K562 (cell line): ENCODE data around the gene THAP8. TPM values are rescaled to one million over a fixed set of nuclear protein-coding genes. Genes with fewer than 3 reads are reported as not detected.
A peak's percentile ranks its signal among the peaks of the same experiment; 100 is the strongest.

Source experiments
- CBX3 ChIP-seq, 2 experiments: IDR thresholded peaks; 1 replicate in 1 of 2; 2 replicates in 1 of 2; pipeline ENCODE4 v1.6.1; 2012; ENCODE audit warnings: inconsistent platforms in 2 of 2, low read length in 2 of 2, borderline replicate concordance in 1 of 2, control low read depth in 1 of 2
- CEBPG ChIP-seq, 3 experiments: fragments of 200-800 bp in 1 of 3; sonication (Bioruptor generic) in 1 of 3; sonication (generic) in 1 of 3; formaldehyde crosslinking in 1 of 3; IDR thresholded peaks in 2 of 3; conservative IDR thresholded peaks in 1 of 3; 2 replicates each; pipeline versions ENCODE4 v1.6.1 to v1.8.0; 2016 to 2022; ENCODE audit warnings: missing compliant biosample characterization in 2 of 3, missing genetic modification characterization in 2 of 3, mild to moderate bottlenecking in 1 of 3, missing genetic modification reagents in 1 of 3
- ESRRA ChIP-seq: fragments of 450-650 bp; IDR thresholded peaks from 2 replicates; pipeline ENCODE4 v1.6.1; 2014; ENCODE audit warnings: low read depth, mild to moderate bottlenecking, moderate library complexity, borderline replicate concordance
- GABPB1 ChIP-seq: sonication (generic); formaldehyde crosslinking; IDR thresholded peaks from 2 replicates; pipeline ENCODE4 v1.8.0; 2022; ENCODE audit warnings: mild to moderate bottlenecking, missing genetic modification reagents
- HNRNPUL1 ChIP-seq: fragments of 200-400 bp; formaldehyde crosslinking; IDR thresholded peaks from 2 replicates; pipeline ENCODE4 v1.6.1; 2017; ENCODE audit warnings: low read length
- MAZ ChIP-seq, 2 experiments: fragments of 450-650 bp in 1 of 2; sonication (generic) in 1 of 2; formaldehyde crosslinking; IDR thresholded peaks in 1 of 2; conservative IDR thresholded peaks in 1 of 2; 2 replicates each; pipeline versions ENCODE4 v1.4.0 to v1.5.0; 2020; ENCODE audit warnings: mild to moderate bottlenecking in 1 of 2, missing genetic modification reagents in 1 of 2
- MIER1 ChIP-seq: fragments of 450-650 bp; IDR thresholded peaks from 2 replicates; pipeline ENCODE4 v1.6.1; 2016; ENCODE audit warnings: antibody characterized with exemption, mild to moderate bottlenecking, low read depth
- NUFIP1 ChIP-seq: fragments of 450-650 bp; IDR thresholded peaks from 2 replicates; pipeline ENCODE4 v1.6.1; 2018; ENCODE audit not compliant: partially characterized antibody
- POLR2H ChIP-seq: IDR thresholded peaks from 2 replicates; pipeline ENCODE4 v1.6.1; 2016; ENCODE audit warnings: missing genetic modification characterization, low read depth, mild to moderate bottlenecking, control low read depth, missing compliant biosample characterization, moderate library complexity
- RBM17 ChIP-seq: fragments of 200-400 bp; formaldehyde crosslinking; IDR thresholded peaks from 2 replicates; pipeline ENCODE4 v1.6.1; 2017; ENCODE audit warnings: low read depth, mild to moderate bottlenecking, low read length, borderline replicate concordance
- RCOR1 ChIP-seq, 2 experiments: IDR thresholded peaks; 2 replicates each; pipeline ENCODE4 v1.6.1; 2012; ENCODE audit warnings: low read depth in 2 of 2, low read length in 2 of 2, borderline replicate concordance in 1 of 2, improper control_type of control experiment in 1 of 2
- SIN3A ChIP-seq, 2 experiments: fragments of 150-350 bp in 1 of 2; IDR thresholded peaks; 2 replicates each; pipeline ENCODE4 v1.6.1; 2011 to 2016; ENCODE audit warnings: borderline replicate concordance in 2 of 2, low read depth in 2 of 2, low read length in 2 of 2, mild to moderate bottlenecking in 2 of 2, moderate library complexity in 2 of 2; ENCODE audit not compliant: control insufficient read depth in 1 of 2
- SMARCE1 ChIP-seq: fragments of 450-650 bp; IDR thresholded peaks from 2 replicates; pipeline ENCODE4 v1.7.1; 2016; ENCODE audit warnings: mild to moderate bottlenecking
- SNIP1 ChIP-seq: fragments of 450-650 bp; IDR thresholded peaks from 2 replicates; pipeline ENCODE4 v1.7.1; 2017; ENCODE audit warnings: low read depth, mild to moderate bottlenecking
- SREBF2 ChIP-seq: sonication (generic); formaldehyde crosslinking; IDR thresholded peaks from 2 replicates; pipeline ENCODE4 v1.4.0; 2020; ENCODE audit warnings: mild to moderate bottlenecking, missing genetic modification reagents
- STAT5A ChIP-seq: IDR thresholded peaks from 2 replicates; pipeline ENCODE4 v1.6.1; 2012; ENCODE audit warnings: low read length, inconsistent platforms, borderline replicate concordance
- TEAD1 ChIP-seq, 2 experiments: fragments of 450-650 bp in 1 of 2; sonication (generic) in 1 of 2; formaldehyde crosslinking; IDR thresholded peaks; 2 replicates each; pipeline versions ENCODE4 v1.4.0 to v1.8.0; 2020 to 2022; ENCODE audit warnings: mild to moderate bottlenecking in 2 of 2, missing genetic modification reagents in 1 of 2
- ZBTB11 ChIP-seq, 3 experiments: fragments of 200-800 bp in 1 of 3; fragments of 250-450 bp in 1 of 3; fragments of 450-650 bp in 1 of 3; sonication (Bioruptor Pico) in 1 of 3; sonication (Bioruptor generic) in 1 of 3; formaldehyde crosslinking in 1 of 3; IDR thresholded peaks; 2 replicates each; pipeline versions ENCODE4 v1.6.1 to v1.8.0; 2016 to 2022; ENCODE audit warnings: mild to moderate bottlenecking in 2 of 3, missing genetic modification characterization in 2 of 3, missing compliant biosample characterization in 1 of 3, moderate library complexity in 1 of 3
- ZNF263 ChIP-seq: sonication (generic); formaldehyde crosslinking; IDR thresholded peaks from 2 replicates; pipeline ENCODE4 v1.8.0; 2022; ENCODE audit warnings: mild to moderate bottlenecking, missing genetic modification reagents, borderline replicate concordance
- ZNF511 ChIP-seq: sonication (generic); formaldehyde crosslinking; IDR thresholded peaks from 2 replicates; pipeline ENCODE4 v1.8.0; 2022; ENCODE audit warnings: mild to moderate bottlenecking, missing genetic modification reagents
- ZNF589 ChIP-seq: fragments of 200-800 bp; sonication (Bioruptor generic); IDR thresholded peaks from 2 replicates; pipeline ENCODE4 v1.6.1; 2016; ENCODE audit warnings: low read depth, missing genetic modification characterization, missing compliant biosample characterization
- ZNF644 ChIP-seq: fragments of 200-800 bp; sonication (Bioruptor generic); IDR thresholded peaks from 2 replicates; pipeline ENCODE4 v1.6.1; 2016; ENCODE audit warnings: low read depth, missing genetic modification characterization, missing compliant biosample characterization
- polyA plus RNA-seq, 8 experiments: library from polyadenylated mRNA; depleted of rRNA in 4 of 8; stranded (reverse) in 5 of 8; unstranded in 3 of 8; fragments of >200 nt; fragmentation: Nextera tagmentation in 2 of 8; fragmentation: Illumina TruSeq in 1 of 8; extraction: Ambion mirVana in 2 of 8; extraction: Trizol in 1 of 8; gene quantifications; 2 replicates each; pipeline versions ENCODE4 v1.2.1 to v1.2.3, GENCODE V29; 2011 to 2014; ENCODE audit warnings: inconsistent platforms in 1 of 8, missing spikeins in 1 of 8
- total RNA-seq, 7 experiments: library from RNA; depleted of rRNA in 6 of 7; stranded (reverse); fragments of >200 nt in 6 of 7; fragmentation: Illumina TruSeq in 2 of 7; extraction: Trizol in 2 of 7; gene quantifications; 2 replicates each; pipeline versions ENCODE4 v1.2.1 to v1.2.3, GENCODE V29; 2011 to 2021; ENCODE audit warnings: low replicate concordance in 1 of 7

The THAP8 gene
- total and polyA plus RNA-seq, 9 of the 15 experiments (the other 6 are each of a cell fraction or from before 2014, with no cell fraction given) = 0.11 to 2.0 (median 0.94) TPM

- peak in 1 of 3 experiments; percentile 52; a peak in 1 of 6 replicates for TF ChIP-seq ZBTB11 (CRISPR knock-in tag; IDR thresholded peaks at IDR 0.05)
- no peak; a peak in 1 of 4 replicates for TF ChIP-seq TEAD1 (CRISPR knock-in tag; IDR thresholded peaks at IDR 0.05)
- TF ChIP-seq SMARCE1 = no peak
- TF ChIP-seq RBM17 = no peak
- no peak for TF ChIP-seq NUFIP1
- no peak for TF ChIP-seq ZNF644
- TF ChIP-seq ZNF263 (CRISPR knock-in tag) = peak; percentile 69
- peak; percentile 92 for TF ChIP-seq GABPB1
- no peak for TF ChIP-seq HNRNPUL1
- no peak for TF ChIP-seq STAT5A
- TF ChIP-seq SNIP1 = no peak
- TF ChIP-seq ESRRA = peak; percentile 77; the same call in 1 of the 2 replicates
- TF ChIP-seq RCOR1 (IDR thresholded peaks at IDR 0.05; ENCODE audit: borderline replicate concordance in 1 of 2, low read depth in 2 of 2, low read length in 2 of 2) = no peak; a peak in 1 of 4 replicates
- peak in 1 of 2 experiments; percentile 35; a peak in 1 of 3 replicates for TF ChIP-seq CBX3 (IDR thresholded peaks at IDR 0.05; ENCODE audit: borderline replicate concordance in 1 of 2, low read length in 2 of 2)
- TF ChIP-seq SREBF2 (CRISPR knock-in tag) = no peak
- peak; percentile 44 to 56; a peak in 2 of 4 replicates for TF ChIP-seq MAZ (CRISPR knock-in tag; conservative IDR thresholded peaks at IDR 0.05 in 1 of 2, IDR thresholded peaks at IDR 0.05 in 1 of 2)
- TF ChIP-seq MIER1 = no peak
- 0 out of 2 replicates have a peak, but pooled peaks have one; percentile 69 for TF ChIP-seq ZNF511
- TF ChIP-seq CEBPG (CRISPR knock-in tag; IDR thresholded peaks at IDR 0.05) = peak; percentile 94
- TF ChIP-seq CEBPG (tag; conservative IDR thresholded peaks at IDR 0.05 in 1 of 2, IDR thresholded peaks at IDR 0.05 in 1 of 2) = peak; percentile 91 to 92
- TF ChIP-seq ZNF589 (CRISPR knock-in tag) = no peak
- peak in 1 of 2 experiments; percentile 88; a peak in 1 of 4 replicates for TF ChIP-seq SIN3A (IDR thresholded peaks at IDR 0.05; ENCODE audit: borderline replicate concordance in 2 of 2, control insufficient read depth in 1 of 2, low read depth in 2 of 2, low read length in 2 of 2)
- no peak for TF ChIP-seq POLR2H (tag)
Observed at GRCh38 chr19:35995048-35995993, 58.8 kb downstream of the THAP8 start, which contains the start of gene SDHAF1 (continued).
